Lower leg skin (tissue), 3 donors: ENCODE data around the gene ZNF490.

ENCODE experiments used
- POLR2A ChIP-seq, 2 donors: fragments of 450-650 bp; IDR thresholded peaks; one replicate each; pipeline ENCODE4 v1.6.1; 2016 to 2017; ENCODE audit warnings: antibody characterized with exemption in 2 of 2, mild to moderate bottlenecking in 1 of 2, moderate library complexity in 1 of 2
- TF ChIP-seq, protein P1 (sequence below), 3 donors: fragments of 450-650 bp; IDR thresholded peaks; one replicate each; pipeline ENCODE4 v1.5.1; 2016; ENCODE audit warnings: antibody characterized with exemption in 3 of 3, mild to moderate bottlenecking in 3 of 3, moderate library complexity in 2 of 3

DNA sequence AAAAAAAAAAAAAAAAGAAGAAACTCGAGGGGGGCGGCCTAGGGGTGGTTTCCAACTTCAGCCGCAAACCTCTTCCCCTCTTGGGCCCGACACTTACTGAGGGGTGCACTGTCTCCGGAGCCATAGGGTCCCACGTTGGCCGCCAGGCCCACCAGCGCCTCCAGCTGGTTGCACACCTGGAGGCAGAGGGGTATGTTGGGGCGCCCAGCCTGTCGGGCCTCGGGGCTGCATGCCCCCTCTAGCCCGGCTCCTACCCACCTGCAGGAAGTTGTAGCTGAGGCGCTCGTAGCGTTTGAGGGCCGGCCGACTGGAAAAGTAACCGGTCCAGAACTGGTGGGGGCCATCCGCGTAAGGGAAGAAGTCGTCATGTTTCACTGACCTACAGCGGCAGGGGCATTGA, 47.4 kb upstream of the ZNF490 start:
- TF ChIP-seq, protein P1, sequence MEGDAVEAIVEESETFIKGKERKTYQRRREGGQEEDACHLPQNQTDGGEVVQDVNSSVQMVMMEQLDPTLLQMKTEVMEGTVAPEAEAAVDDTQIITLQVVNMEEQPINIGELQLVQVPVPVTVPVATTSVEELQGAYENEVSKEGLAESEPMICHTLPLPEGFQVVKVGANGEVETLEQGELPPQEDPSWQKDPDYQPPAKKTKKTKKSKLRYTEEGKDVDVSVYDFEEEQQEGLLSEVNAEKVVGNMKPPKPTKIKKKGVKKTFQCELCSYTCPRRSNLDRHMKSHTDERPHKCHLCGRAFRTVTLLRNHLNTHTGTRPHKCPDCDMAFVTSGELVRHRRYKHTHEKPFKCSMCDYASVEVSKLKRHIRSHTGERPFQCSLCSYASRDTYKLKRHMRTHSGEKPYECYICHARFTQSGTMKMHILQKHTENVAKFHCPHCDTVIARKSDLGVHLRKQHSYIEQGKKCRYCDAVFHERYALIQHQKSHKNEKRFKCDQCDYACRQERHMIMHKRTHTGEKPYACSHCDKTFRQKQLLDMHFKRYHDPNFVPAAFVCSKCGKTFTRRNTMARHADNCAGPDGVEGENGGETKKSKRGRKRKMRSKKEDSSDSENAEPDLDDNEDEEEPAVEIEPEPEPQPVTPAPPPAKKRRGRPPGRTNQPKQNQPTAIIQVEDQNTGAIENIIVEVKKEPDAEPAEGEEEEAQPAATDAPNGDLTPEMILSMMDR (IDR thresholded peaks at IDR 0.05) = no peak
- no peak for TF ChIP-seq POLR2A (IDR thresholded peaks at IDR 0.05)
